Erythroblast (primary cell): ENCODE measurements around the gene LRP1.

Experiments used
- GATA1 ChIP-seq: IDR thresholded peaks from 2 replicates; pipeline ENCODE4 v1.6.1; 2011; ENCODE audit warnings: low read depth, mild to moderate bottlenecking, control low read depth, low read length, moderate library complexity
- POLR2A ChIP-seq: IDR thresholded peaks from 2 replicates; pipeline ENCODE4 v1.6.1; 2011; ENCODE audit warnings: mild to moderate bottlenecking, low read length

DNA sequence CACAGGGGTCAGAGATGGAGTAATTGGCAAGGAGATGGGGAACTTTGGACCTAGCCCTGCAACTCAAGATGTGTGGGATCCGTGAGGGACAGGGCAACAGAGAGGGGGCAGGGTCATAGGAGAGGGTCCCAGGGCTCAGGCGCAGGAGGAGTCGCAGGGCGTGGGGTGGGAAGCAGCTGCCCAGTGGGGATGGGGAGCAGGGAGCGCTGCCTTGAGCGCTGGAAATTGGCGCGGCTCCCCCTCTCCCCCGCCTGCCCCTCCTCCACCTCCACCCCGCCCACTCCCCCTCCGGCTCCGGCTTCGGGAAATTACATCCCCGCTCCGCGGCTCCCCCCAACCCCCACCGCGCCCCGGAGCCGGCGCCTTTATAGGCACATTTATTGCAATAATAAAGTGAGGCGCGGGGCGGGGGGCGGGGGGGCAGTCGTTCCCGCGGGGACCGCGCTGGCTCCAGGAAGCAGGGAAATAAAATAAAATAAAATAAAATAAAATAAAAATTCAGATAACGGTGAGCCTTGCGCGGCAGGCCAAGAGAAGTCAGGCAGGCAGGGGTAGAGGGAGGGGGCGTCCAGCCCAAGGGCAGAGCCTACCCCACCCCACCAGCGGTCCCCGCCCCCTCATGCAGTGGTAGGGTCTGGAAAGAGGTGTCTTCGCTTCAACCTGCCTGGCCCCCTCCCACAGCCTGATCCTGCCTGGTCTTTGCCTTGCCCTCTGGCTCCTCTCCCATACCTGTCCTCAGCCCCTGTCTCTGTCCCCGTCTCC lies 91.9 kb downstream of the LRP1 start:
- TF ChIP-seq POLR2A (no peak), GATA1 (no peak)
